Measurements from ENCODE around the gene PLXNC1.
A peak's percentile ranks its signal among the peaks of the same experiment; 100 is the strongest.

PLXNC1 gene

GRCh38 chr12:94245631-94246383, 97.4 kb downstream of the PLXNC1 start:
- DNase-seq = no peak

- DNase-seq = no peak
Measured at GRCh38 chr12:94247246-94247645, 98.9 kb downstream of the PLXNC1 start.

GRCh38 chr12:94248582-94248981, 100.2 kb downstream of the PLXNC1 start:
- DNase-seq = no peak

- no peak for DNase-seq
Measured at GRCh38 chr12:94250130-94250529, 101.8 kb downstream of the PLXNC1 start.

GRCh38 chr12:94254270-94254669, 105.9 kb downstream of the PLXNC1 start:
- no peak for DNase-seq

- DNase-seq = no peak
Measured at GRCh38 chr12:94255006-94255405, 106.6 kb downstream of the PLXNC1 start.

GRCh38 chr12:94255428-94255827, 107.1 kb downstream of the PLXNC1 start:
- DNase-seq = no peak

- no peak for DNase-seq
Measured at GRCh38 chr12:94258593-94258992, 110.2 kb downstream of the PLXNC1 start.

- DNase-seq = no peak
Measured at GRCh38 chr12:94260017-94260416, 111.6 kb downstream of the PLXNC1 start.

GRCh38 chr12:94260717-94261116, 112.3 kb downstream of the PLXNC1 start:
- no peak for DNase-seq

- DNase-seq = no peak
Measured at GRCh38 chr12:94261119-94261518, 112.7 kb downstream of the PLXNC1 start.

GRCh38 chr12:94261786-94262185, 113.4 kb downstream of the PLXNC1 start:
- DNase-seq = no peak

GRCh38 chr12:94262228-94263010, 114.0 kb downstream of the PLXNC1 start:
- DNase-seq = peak; percentile 20

GRCh38 chr12:94263011-94263811, 114.8 kb downstream of the PLXNC1 start:
- DNase-seq = no peak

GRCh38 chr12:94263905-94264561, 115.7 kb downstream of the PLXNC1 start:
- no peak for DNase-seq

- DNase-seq = no peak
Measured at GRCh38 chr12:94264736-94265485, 116.5 kb downstream of the PLXNC1 start.

GRCh38 chr12:94265539-94265938, 117.2 kb downstream of the PLXNC1 start:
- no peak for DNase-seq

GRCh38 chr12:94265966-94266745, 117.8 kb downstream of the PLXNC1 start:
- DNase-seq = no peak

GRCh38 chr12:94266796-94267536, 118.6 kb downstream of the PLXNC1 start:
- DNase-seq = no peak

- DNase-seq = no peak
Measured at GRCh38 chr12:94267537-94267872, 119.1 kb downstream of the PLXNC1 start.
